SK-N-MC (cell line): ENCODE measurements around the gene HOXB1.

Experiments
- DNase-seq: peaks from one replicate; pipeline ENCODE4 v3.0.0-alpha.2; 2011; ENCODE audit warnings: low read depth, low spot score
- H3K27ac ChIP-seq: fragments of 200-600 bp; sonication (generic); 2 replicates; pipeline ENCODE4 v1.5.1; 2016; ENCODE audit warnings: mixed run types
- H3K36me3 ChIP-seq: fragments of 200-600 bp; sonication (generic); 2 replicates; pipeline ENCODE4 v1.6.1; 2017; ENCODE audit warnings: antibody characterized with exemption, low read length, mixed read lengths; ENCODE audit not compliant: insufficient read depth
- H3K4me3 ChIP-seq: fragments of 200-600 bp; sonication (generic); 2 replicates; pipeline ENCODE4 v1.5.1; 2016
- H3K9ac ChIP-seq: fragments of 200-600 bp; sonication (generic); 2 replicates; pipeline ENCODE4 v1.8.0; 2017; ENCODE audit warnings: mixed run types, mixed read lengths; ENCODE audit not compliant: insufficient read length
- H3K9me3 ChIP-seq: fragments of 200-600 bp; sonication (generic); 2 replicates; pipeline ENCODE4 v1.6.1; 2017; ENCODE audit warnings: low read depth, mild to moderate bottlenecking, antibody characterized with exemption, low read length, moderate library complexity, mixed read lengths
- EZH2 ChIP-seq: fragments of 200-600 bp; sonication (generic); IDR thresholded peaks from one replicate; pipeline ENCODE4 v1.6.1; 2017; ENCODE audit warnings: antibody characterized with exemption
- FOXP2 ChIP-seq: optimal IDR thresholded peaks from 2 replicates; pipeline ENCODE3; 2011; ENCODE audit warnings: mild to moderate bottlenecking, moderate library complexity; ENCODE audit not compliant: insufficient read depth; ENCODE audit errors: extremely low read length, control extremely low read depth
- POLR2AphosphoS5 ChIP-seq: IDR thresholded peaks from 2 replicates; pipeline ENCODE4 v1.6.1; 2012; ENCODE audit warnings: mild to moderate bottlenecking, low read depth, low read length, borderline replicate concordance

Gene HOXB1

GRCh38 chr17:48530208-48530886 is 464 bp downstream of the HOXB1 start:
- no peak overlapping the region for H3K4me3 ChIP-seq

GRCh38 chr17:48529683-48530009 is 1.2 kb downstream of the HOXB1 start:
- Histone ChIP-seq H3K36me3 (no peaks in the 10 kb centered on the region), H3K27ac (no peak overlapping the region), H3K9ac (no peak overlapping the region), H3K9me3 (no peaks in the 10 kb centered on the region), H3K4me3 (no peak overlapping the region)
- no peak for DNase-seq
- no peak for TF ChIP-seq EZH2
- no peak for TF ChIP-seq POLR2AphosphoS5
- TF ChIP-seq FOXP2, result no peak

More at GRCh38 chr17:48530208-48530886, 464 bp downstream of the HOXB1 start:
- DNase-seq, result no peak
- Histone ChIP-seq H3K9me3 (no peaks in the 10 kb centered on the region), H3K27ac (no peak overlapping the region), H3K36me3 (no peaks in the 10 kb centered on the region), H3K9ac (no peak overlapping the region)
- no peak for TF ChIP-seq FOXP2
- no peak for TF ChIP-seq POLR2AphosphoS5
- TF ChIP-seq EZH2, result no peak

- Histone ChIP-seq H3K9me3 (no peaks in the 10 kb centered on the region), H3K4me3 (no peak overlapping the region), H3K36me3 (no peaks in the 10 kb centered on the region), H3K9ac (no peak overlapping the region), H3K27ac (no peak overlapping the region)
- DNase-seq, result no peak
- no peak for TF ChIP-seq POLR2AphosphoS5
- TF ChIP-seq EZH2, result no peak
- TF ChIP-seq FOXP2, result no peak
These were observed 1.7 kb downstream of the HOXB1 start for GRCh38 chr17:48528936-48529682.

- H3K9me3 ChIP-seq, result no peaks in the 10 kb centered on the region
- no peak overlapping the region for H3K4me3 ChIP-seq
- no peak for DNase-seq
- H3K27ac ChIP-seq, result no peak overlapping the region
- H3K9ac ChIP-seq, result no peak overlapping the region
- TF ChIP-seq FOXP2, result no peak
- H3K36me3 ChIP-seq, result no peaks in the 10 kb centered on the region
These were observed 2.5 kb downstream of the HOXB1 start for GRCh38 chr17:48528153-48528935.

GRCh38 chr17:48527547-48527932 is 3.3 kb downstream of the HOXB1 start:
- H3K36me3 ChIP-seq, result no peaks in the 10 kb centered on the region
- H3K9ac ChIP-seq, result no peak overlapping the region
- DNase-seq, result no peak
- TF ChIP-seq EZH2, result no peak
- no peak overlapping the region for H3K4me3 ChIP-seq
- H3K27ac ChIP-seq, result no peak overlapping the region
- H3K9me3 ChIP-seq, result no peaks in the 10 kb centered on the region

- H3K36me3 ChIP-seq, result no peaks in the 10 kb centered on the region
- no peak overlapping the region for H3K4me3 ChIP-seq
- no peak overlapping the region for H3K9ac ChIP-seq
- TF ChIP-seq EZH2, result no peak
- TF ChIP-seq FOXP2, result no peak
- TF ChIP-seq POLR2AphosphoS5, result no peak
- H3K9me3 ChIP-seq, result no peaks in the 10 kb centered on the region
- no peak overlapping the region for H3K27ac ChIP-seq
- DNase-seq, result no peak
These were observed 3.9 kb downstream of the HOXB1 start for GRCh38 chr17:48526608-48527546.

- no peak overlapping the region for H3K9ac ChIP-seq
- TF ChIP-seq EZH2 (no peak), FOXP2 (no peak), POLR2AphosphoS5 (no peak)
- H3K4me3 ChIP-seq, result no peak overlapping the region
- no peaks in the 10 kb centered on the region for H3K9me3 ChIP-seq
- DNase-seq, result no peak
- no peak overlapping the region for H3K27ac ChIP-seq
- H3K36me3 ChIP-seq, result no peaks in the 10 kb centered on the region
These were observed 7.8 kb downstream of the HOXB1 start for GRCh38 chr17:48523010-48523409.

GRCh38 chr17:48522031-48522653 is 8.7 kb downstream of the HOXB1 start:
- Histone ChIP-seq H3K9me3 (no peaks in the 10 kb centered on the region), H3K36me3 (no peaks in the 10 kb centered on the region), H3K9ac (no peak overlapping the region), H3K27ac (no peak overlapping the region), H3K4me3 (no peak overlapping the region)
- TF ChIP-seq POLR2AphosphoS5 (no peak), FOXP2 (no peak)
- no peak for DNase-seq
